Metanephros (tissue), 2 donors: Measurements from ENCODE around the gene NDUFA8. TPM values are rescaled to one million over a fixed set of nuclear protein-coding genes. Genes with fewer than 3 reads are reported as not detected.

ENCODE experiments used
- small RNA-seq: library from RNA; depleted of rRNA; stranded (forward); fragments of <200 nt; gene quantifications from one replicate; pipeline ENCODE3, GENCODE V24; 2014; ENCODE audit warnings: low replicate concordance
- total RNA-seq: library from RNA; depleted of rRNA; stranded (reverse); fragments of >200 nt; gene quantifications from one replicate; pipeline ENCODE4 v1.2.3, GENCODE V29; 2014

The NDUFA8 gene
- 40.6 TPM for total RNA-seq

DNA sequence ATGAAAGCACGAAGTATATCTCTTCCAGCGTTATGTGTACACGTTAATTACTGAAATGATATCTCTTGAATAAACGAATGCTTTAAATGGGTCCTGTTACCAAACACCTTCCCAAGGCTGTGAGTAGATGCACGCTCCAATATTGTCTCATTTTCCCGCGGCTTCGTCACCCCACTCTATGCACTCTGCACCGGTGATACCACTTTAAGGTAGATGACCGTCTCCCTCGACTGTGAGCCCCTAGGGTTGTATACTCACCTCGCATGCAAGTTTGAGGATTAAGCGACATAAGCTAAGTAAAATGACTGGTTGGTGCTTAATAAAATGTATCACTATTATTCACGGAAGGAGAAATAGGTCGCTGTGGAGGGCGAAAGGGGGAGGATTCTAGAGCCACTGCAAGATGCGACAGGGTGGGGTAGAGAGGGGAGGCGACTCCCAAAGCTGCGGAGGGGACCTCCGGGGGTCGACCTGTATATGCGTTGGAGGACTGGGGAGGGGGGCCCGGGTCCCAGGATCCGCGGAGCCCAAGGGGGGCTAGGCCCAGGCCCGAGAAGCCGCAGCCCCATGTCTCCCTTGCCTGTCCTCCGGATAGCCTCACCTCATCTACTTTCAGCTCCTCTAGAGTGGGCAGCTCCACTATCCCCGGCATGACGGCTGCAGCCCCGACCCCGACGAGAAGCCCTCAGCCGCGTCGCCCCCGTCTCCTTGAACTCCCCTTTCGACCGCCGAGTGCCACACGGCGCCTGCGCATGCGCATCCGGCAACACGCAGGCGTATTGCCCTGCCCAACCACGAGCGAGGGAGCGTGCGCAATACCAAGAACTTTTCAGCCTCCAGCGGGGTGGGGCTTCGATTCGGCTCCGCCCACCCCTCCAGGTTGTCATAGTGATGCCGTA is at the start of gene NDUFA8, which contains the start of gene MORN5:
TSS of gene NDUFA8 (minus strand) at position 754 of the 899 bp plus-strand sequence. CDS start at position 652, 102 bp downstream.
TSS of gene MORN5 (plus strand) at position 883 of the 899 bp plus-strand sequence. CDS start 65 bp downstream, outside the sequence.

Small RNAs within 50 kb of the gene (small RNA-seq; reads per million reads assigned to genes)
- not detected for gene MIR4478

Other genes starting within 250 kb of the NDUFA8 start
- 9.1 TPM for gene TTLL11, start 66.5 kb downstream of the NDUFA8 start, total RNA-seq
- gene MORN5, start 129 bp upstream of the NDUFA8 start, total RNA-seq: 1.6 TPM
- 3.0 TPM for gene LHX6, start 69.2 kb upstream of the NDUFA8 start, total RNA-seq
- gene RBM18, start 105.1 kb upstream of the NDUFA8 start, total RNA-seq: 12.9 TPM
- gene MRRF, start 105.1 kb upstream of the NDUFA8 start, total RNA-seq: 34.4 TPM
- gene PTGS1, start 211.2 kb upstream of the NDUFA8 start, total RNA-seq: 9.6 TPM